Muscle layer of duodenum (tissue), 2 donors: ENCODE results near the gene OR5AU1.
"Not testable (repeated sequence)": the region's sequence is repeated elsewhere in the genome, so short reads cannot be mapped to it uniquely, and the experiment has no call there.

Experiments
- H3K27ac ChIP-seq: one replicate; pipeline ENCODE4 v1.7.0; 2013; ENCODE audit warnings: mild to moderate bottlenecking, low read length
- H3K27me3 ChIP-seq: one replicate; pipeline ENCODE4 v1.7.0; 2013; ENCODE audit warnings: low read depth, mild to moderate bottlenecking, control low read depth, low read length
- H3K36me3 ChIP-seq, 2 donors: one replicate each; pipeline ENCODE4 v1.7.0; 2013; ENCODE audit warnings: low read length in 2 of 2, control low read depth in 1 of 2, mild to moderate bottlenecking in 1 of 2; ENCODE audit not compliant: insufficient read depth in 2 of 2, control insufficient read depth in 1 of 2
- H3K4me1 ChIP-seq, 2 donors: one replicate each; pipeline ENCODE4 v1.7.0; 2013; ENCODE audit warnings: low read length in 2 of 2, mild to moderate bottlenecking in 2 of 2, control low read depth in 1 of 2, moderate library complexity in 1 of 2; ENCODE audit not compliant: insufficient read depth in 2 of 2, control insufficient read depth in 1 of 2
- H3K4me3 ChIP-seq, 2 donors: one replicate each; pipeline ENCODE4 v1.7.0; 2013; ENCODE audit warnings: low read length in 2 of 2, low read depth in 1 of 2, mild to moderate bottlenecking in 1 of 2
- H3K9me3 ChIP-seq, 2 donors: one replicate each; pipeline ENCODE4 v1.7.0; 2013; ENCODE audit warnings: low read length in 2 of 2, control low read depth in 1 of 2, mild to moderate bottlenecking in 1 of 2; ENCODE audit not compliant: control insufficient read depth in 1 of 2
- donor health status: healthy.

Gene OR5AU1

DNA sequence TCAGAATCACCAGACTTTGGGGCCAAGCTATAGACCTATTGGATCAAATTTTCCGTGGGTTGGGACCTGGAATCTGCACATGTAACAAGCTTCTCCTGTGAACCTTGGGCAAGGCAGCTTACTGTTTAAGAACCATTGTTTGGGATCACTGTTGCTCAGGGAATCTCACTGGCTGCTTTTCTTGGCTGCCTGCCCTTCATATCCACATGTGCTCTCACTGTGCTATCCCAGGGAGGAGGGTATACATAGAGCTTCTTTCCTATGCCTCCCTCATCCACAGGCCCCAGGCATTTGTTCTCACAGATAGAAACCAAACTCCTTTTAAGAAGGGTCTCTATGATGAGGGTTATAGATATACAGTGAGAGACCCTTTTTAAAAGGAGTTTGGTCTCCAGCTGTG lies 9.8 kb upstream of the OR5AU1 start:
- H3K27me3 ChIP-seq, H3K4me1 ChIP-seq, H3K36me3 ChIP-seq, H3K4me3 ChIP-seq, H3K27ac ChIP-seq, H3K9me3 ChIP-seq: not testable (repeated sequence)

DNA sequence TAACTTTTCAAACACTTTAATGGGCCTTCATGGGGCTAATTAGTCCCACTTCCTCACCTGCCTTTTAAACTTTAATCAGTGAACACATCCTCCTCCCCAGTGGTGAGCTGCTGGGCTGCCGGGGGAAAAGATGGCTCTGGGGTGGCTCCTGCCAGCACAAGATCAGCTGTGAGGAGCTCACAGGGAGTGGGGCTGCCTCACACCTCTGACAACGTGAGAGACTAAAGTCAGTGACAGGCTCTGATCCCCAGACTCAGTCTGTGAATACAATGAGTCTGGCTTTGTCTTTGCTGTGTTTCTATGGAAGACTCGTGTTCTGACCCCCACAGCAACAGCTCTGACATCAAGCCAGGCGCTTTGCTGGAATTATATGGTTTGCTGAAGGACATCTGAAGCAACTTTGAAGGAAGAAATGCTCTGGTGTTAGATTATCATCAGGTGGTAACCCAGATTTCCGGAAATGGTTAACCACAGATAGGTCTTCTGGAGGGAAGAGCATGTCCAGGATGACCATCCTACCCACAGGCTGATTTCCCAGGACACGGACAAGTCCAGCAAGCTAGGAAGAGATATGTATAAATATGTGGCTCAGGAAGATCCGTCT lies 9.2 kb upstream of the OR5AU1 start:
- H3K4me3 ChIP-seq, H3K9me3 ChIP-seq, H3K27me3 ChIP-seq, H3K36me3 ChIP-seq, H3K4me1 ChIP-seq, H3K27ac ChIP-seq: not testable (repeated sequence)

DNA sequence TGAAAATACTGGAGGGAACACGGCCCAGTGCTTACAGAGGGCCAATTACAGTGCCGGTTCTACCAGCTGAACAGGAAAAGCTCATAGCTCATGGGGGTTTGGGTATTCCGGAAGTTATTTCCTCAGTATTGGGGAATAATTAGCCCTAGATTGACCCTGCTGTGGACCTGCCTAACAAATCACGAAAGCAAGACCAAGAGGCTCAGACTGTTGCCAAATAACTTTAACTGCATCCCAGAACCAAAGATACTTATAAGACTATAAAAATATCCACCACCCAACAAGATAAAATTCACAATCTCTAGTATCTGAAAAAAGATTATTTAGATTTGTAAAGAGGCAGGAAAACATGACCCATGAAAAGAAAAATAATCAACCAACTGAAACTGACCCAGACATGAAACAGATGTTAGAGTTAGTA lies 8.0 kb upstream of the OR5AU1 start:
- no peak overlapping the region for H3K27ac ChIP-seq
- no peak overlapping the region for H3K4me3 ChIP-seq
- no peaks in the 10 kb centered on the region for H3K27me3 ChIP-seq
- H3K9me3 ChIP-seq: no peaks in the 10 kb centered on the region
- no peaks in the 10 kb centered on the region for H3K36me3 ChIP-seq
- no peaks in the 10 kb centered on the region for H3K4me1 ChIP-seq

DNA sequence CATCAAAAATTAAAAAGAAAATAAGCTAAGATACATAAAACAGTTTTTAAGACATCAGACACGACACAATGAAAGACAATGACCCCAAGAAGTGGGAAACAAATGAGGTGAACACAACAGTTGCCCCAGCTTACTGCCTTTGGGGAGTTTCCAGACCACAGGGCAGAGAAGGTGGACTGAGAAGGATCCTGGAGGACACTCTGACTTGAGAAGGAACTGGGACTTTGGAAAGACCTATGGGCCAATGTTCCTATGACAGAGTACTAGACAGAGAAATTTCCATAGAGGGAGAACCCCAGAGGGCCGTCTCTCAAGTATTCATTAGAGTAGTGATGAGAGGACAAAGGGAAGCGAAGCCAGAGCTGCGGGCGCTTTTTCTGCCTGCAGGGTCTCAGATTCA lies 6.2 kb upstream of the OR5AU1 start:
- no peaks in the 10 kb centered on the region for H3K4me1 ChIP-seq
- H3K36me3 ChIP-seq: no peaks in the 10 kb centered on the region
- no peaks in the 10 kb centered on the region for H3K9me3 ChIP-seq
- H3K4me3 ChIP-seq: no peak overlapping the region
- no peaks in the 10 kb centered on the region for H3K27me3 ChIP-seq
- no peak overlapping the region for H3K27ac ChIP-seq

DNA sequence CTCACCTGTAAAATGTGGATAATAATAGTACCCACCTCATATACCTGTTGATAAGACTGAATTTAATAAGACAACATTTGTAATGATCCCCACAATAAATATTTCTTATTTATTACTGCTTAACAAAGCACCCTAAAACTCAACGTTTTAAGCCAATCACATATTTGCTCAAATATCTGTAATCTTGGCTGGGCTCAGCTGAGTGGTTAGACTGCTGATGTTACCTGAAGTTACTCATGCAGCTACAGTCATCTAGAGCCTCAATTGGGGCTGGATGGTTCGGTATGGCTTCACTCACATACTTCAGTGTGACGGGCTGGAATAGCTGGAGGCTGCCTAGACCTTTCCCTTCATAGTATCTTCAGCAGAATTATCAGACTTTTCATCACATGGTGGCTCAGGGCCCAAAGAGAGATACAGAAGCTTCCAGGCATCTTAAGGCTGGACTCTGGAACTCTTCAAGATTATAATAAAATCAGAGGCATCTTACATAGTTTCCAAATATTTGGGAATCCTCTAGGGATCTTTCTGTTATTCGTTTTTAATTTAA lies 4.3 kb upstream of the OR5AU1 start:
- Histone ChIP-seq H3K27ac (no peak overlapping the region), H3K27me3 (no peaks in the 10 kb centered on the region), H3K9me3 (no peaks in the 10 kb centered on the region), H3K36me3 (no peaks in the 10 kb centered on the region), H3K4me1 (no peaks in the 10 kb centered on the region), H3K4me3 (no peak overlapping the region)

DNA sequence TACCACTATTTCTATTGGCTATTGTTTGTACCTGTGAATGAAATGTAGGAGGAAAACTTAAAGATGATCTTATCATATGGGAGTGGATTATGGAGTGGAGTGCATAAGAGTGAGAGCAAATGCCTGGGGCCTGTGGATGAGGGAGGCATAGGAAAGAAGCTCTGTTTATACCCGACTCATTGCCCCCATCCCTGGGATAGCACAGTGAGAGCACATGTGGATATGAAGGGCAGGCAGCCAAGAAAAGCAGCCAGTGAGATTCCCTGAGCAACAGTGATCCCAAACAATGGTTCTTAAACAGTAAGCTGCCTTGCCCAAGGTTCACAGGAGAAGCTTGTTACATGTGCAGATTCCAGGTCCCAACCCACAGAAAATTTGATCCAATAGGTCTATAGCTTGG lies 2.3 kb upstream of the OR5AU1 start:
- H3K4me3 ChIP-seq, H3K4me1 ChIP-seq, H3K27ac ChIP-seq, H3K9me3 ChIP-seq, H3K36me3 ChIP-seq, H3K27me3 ChIP-seq: not testable (repeated sequence)

DNA sequence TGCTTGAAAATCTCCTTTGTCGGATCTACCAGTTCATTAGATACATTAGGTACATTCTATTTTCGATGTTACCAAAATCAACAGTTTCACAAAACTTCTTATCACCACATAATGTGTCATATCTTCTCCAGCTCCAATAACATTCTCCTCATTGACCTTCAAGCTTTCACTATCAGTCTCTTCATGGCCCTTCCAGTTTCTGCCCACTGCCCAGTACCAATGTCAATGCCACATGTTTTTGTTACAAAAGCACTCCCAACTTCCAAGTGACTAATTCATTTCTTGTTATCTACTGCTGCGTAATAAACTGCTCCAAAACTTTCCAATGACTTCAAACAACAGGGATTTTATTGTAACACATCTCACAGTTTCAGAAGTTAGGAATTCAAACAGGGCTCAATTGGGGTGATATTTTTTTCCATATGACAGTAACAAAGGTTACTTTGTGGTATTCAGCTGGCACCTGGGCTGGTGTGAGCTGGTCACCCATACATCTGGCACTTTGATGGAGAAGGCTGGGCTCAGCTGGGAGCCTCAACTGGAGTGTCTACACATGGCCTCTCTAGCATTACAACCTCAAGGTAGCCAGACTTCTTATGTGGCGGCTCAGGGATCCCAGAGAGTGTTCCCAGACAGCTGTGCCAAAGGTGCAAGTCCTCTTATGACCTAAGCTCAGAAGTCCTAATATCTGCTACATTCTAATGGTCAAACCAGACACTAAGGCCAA lies 6.1 kb downstream of the OR5AU1 start:
- Histone ChIP-seq H3K4me1 (no peaks in the 10 kb centered on the region), H3K36me3 (no peaks in the 10 kb centered on the region), H3K27me3 (no peaks in the 10 kb centered on the region), H3K9me3 (peaks cover 0 to 9% of the 10 kb centered on the region in 2 donors), H3K27ac (no peak overlapping the region), H3K4me3 (no peak overlapping the region)

DNA sequence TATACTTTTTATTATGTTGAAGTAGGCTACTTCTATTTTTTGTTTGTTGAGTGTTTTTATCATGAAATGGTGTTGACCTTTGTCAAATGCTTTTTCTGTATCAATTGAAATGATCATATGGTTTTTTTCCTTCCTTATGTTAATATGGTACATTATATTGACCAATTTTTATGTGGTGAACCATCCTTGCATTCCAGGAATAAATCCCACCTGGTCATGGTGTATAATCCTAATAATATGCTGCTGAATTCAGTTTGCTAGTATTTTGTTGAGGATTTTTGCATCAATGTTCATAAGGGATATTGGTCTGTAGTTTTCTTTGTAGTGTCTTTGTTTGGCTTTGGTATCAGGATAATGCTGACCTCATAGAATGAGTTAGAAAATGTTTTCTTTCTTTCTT lies 10.4 kb downstream of the OR5AU1 start:
- peaks cover 0 to 9% of the 10 kb centered on the region in 2 donors for H3K9me3 ChIP-seq
- H3K4me1 ChIP-seq: no peaks in the 10 kb centered on the region
- H3K4me3 ChIP-seq: no peak overlapping the region
- H3K27ac ChIP-seq: no peak overlapping the region
- no peaks in the 10 kb centered on the region for H3K36me3 ChIP-seq
- H3K27me3 ChIP-seq: no peaks in the 10 kb centered on the region

DNA sequence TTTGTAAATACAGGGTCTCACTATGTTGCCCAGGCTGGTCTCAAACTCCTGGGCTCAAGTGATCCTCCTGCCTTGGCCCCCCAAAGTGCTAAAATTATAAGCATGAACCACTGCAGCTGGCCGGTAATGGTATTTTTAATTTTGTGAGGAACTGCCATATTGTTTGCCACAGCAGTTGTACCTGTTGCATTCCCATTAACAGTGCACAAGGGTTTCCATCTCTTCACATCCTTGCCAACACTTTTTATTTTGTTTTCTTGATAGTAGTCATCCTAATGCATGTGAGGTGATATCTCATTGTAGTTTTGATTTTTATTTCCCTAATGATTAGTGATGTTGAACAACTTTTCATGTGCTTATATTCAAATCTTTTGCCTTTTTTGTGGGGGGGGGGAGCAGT lies 13.5 kb downstream of the OR5AU1 start:
- Histone ChIP-seq H3K4me1 (no peaks in the 10 kb centered on the region), H3K9me3 (peaks cover 0 to 9% of the 10 kb centered on the region in 2 donors), H3K4me3 (no peak overlapping the region), H3K27ac (no peak overlapping the region), H3K36me3 (no peaks in the 10 kb centered on the region), H3K27me3 (no peaks in the 10 kb centered on the region)

DNA sequence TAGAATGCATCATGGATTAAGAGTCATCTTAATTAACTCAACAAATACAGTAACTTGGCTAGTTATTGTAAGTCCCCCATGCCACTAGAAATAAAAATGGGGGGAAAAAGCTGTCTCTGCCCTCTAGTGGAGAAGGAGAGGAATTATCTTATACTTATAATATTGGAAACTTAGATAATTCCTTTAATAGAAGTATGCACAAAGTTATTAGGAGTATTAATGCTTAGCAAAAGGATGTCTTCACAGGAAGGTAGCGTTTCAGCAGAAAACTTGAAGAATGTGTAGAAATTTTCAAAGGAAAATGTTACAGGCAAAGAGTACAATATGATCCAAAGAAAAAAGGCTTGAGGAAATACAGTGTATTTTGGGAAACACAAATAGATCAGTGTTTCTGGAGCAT lies 19.8 kb downstream of the OR5AU1 start:
- Histone ChIP-seq H3K36me3 (no peaks in the 10 kb centered on the region), H3K27ac (no peak overlapping the region), H3K4me1 (no peaks in the 10 kb centered on the region), H3K27me3 (no peaks in the 10 kb centered on the region), H3K9me3 (no peaks in the 10 kb centered on the region), H3K4me3 (no peak overlapping the region)

DNA sequence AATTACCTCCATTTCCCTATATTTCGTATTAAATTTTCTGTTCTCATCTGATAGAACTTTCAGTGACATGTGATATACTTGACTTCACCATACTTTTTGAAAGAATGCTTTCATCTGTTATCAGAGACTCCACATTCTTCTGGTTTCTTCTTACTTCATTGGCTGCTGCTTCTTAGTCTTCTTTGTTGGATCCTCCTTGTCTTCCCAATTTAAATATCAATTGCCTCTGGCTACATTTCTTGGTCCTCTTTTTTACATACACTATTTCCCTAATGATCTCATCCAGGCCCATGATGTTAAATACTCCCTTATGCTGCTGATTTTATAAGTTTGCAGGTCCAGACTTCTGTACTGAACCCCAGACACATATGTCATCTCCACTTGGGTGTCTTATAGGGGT lies 22.0 kb downstream of the OR5AU1 start:
- H3K27ac ChIP-seq: no peak overlapping the region
- H3K4me1 ChIP-seq: no peaks in the 10 kb centered on the region
- no peaks in the 10 kb centered on the region for H3K27me3 ChIP-seq
- H3K9me3 ChIP-seq: no peaks in the 10 kb centered on the region
- H3K4me3 ChIP-seq: no peak overlapping the region
- no peaks in the 10 kb centered on the region for H3K36me3 ChIP-seq

DNA sequence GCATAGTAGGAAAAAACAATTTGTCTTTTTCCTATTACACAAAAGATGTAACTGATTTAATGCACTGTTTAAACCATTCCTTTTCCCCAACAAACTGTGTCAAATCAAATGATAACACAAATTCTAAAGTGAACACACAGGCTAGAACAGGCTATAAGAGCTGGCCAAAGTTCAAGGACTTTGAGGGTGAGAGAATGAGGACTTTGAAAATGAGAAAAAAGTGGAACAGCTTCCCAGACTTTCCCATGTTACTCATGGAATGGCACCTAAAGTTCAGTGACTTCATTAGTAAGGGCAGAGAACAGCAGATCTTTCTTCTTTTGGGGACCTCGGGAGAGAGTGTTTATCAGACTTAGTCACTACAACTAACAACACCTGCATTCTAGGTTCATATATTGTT lies 32.4 kb downstream of the OR5AU1 start:
- Histone ChIP-seq H3K4me3 (no peak overlapping the region), H3K27me3 (no peaks in the 10 kb centered on the region), H3K9me3 (no peaks in the 10 kb centered on the region), H3K27ac (no peak overlapping the region), H3K36me3 (no peaks in the 10 kb centered on the region), H3K4me1 (no peaks in the 10 kb centered on the region)
